ENCODE measurements around the gene ZWILCH.
A peak's percentile ranks its signal among the peaks of the same experiment; 100 is the strongest.

ZWILCH gene

DNA sequence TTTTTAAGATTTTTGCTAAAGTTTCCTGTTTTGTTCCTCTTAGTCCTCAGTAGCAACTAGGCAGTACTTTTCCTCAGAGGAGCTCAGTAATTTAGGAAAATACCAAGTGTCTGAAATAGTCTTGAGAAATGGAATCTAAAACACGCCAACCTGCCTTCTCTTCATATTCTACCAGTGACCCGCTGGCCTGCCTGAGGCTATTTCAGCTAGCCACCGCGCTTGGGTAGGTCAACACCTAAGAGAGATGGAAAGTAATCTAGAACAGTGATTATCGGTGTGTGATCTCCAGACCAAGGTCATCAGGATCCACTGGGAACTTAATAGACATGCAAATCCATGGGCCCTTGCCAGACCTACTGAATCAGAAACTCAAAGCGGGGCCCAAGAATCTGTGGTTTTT is 53.1 kb downstream of the ZWILCH start:
- no peak for DNase-seq

DNA sequence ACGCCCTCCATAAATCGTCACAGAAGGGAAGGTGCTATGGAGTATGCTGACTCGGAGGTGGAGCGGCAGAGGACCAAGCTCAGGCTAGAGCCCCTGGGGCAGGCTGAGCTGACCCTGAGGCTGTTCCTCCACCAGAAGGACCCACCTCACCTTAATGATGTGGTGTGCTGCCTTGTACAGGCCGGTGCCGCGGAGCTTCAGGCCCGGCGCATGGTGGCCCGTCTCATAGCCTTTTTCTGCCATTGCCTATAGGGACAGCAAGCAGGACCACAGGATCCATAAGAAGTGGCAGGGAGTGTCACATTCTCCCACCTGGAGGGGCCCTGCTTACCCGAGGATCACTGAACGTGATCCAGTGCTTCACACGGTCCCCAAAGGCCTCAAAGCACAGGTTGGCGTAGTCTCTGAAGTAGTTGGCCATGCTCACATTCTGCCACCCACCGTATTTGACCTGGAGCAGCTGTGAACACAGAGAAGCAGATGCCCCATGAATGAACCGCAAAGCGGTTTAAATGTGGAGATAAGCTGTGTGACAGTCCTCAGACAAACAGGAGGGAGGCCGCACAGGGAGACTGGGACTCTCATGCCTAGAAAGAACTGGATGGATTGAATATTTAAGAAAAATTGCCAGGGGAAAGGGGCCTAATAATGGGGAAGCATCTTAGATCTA is 55.9 kb downstream of the ZWILCH start:
- no peak for DNase-seq

DNA sequence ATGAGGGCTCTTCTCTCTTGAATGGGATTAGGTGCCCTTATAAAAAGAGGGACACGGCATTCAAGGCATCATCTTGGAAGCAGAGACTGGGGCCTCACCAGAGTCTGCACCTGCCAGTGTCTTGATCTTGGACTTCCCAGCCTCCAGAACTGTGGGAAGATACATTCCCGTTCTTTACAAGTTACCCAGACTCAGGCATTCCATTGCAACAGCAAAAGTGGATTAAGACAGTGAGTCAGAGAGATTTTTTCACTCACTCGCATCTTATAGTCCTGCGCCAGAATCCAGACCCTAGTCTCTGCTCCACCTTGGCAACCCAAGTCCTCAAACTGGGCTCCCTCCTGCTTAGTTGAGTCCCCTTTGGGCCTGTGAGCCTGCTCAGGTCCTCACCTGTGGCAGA is 58.0 kb downstream of the ZWILCH start:
- no peak for DNase-seq

DNA sequence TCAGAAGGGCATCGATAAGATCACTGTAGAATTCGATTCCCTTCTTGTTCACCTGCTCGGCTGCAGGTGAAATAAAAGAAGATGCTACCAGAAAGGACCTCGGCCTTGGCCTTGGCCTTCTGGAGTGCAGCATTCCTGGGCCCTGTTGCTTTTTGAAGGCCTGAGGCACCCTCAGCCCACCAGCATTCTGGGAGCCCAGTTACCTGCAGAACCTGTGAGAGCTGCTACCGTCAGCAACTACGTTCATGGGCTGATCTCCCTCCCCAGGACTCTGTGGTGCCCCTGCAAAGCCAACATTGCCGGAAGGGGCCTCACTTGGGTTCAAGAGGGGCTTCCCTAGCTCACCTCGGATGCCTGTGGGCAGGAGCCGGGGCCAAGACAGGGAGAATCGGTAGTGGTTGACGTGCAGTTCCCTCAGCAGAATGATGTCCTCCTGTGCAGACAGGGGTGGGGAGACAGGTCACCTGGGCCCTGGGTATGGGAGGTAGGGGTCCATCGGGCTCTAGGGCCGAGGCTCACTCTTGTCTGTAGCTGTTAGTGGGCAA is 58.5 kb downstream of the ZWILCH start:
- DNase-seq = no peak

DNA sequence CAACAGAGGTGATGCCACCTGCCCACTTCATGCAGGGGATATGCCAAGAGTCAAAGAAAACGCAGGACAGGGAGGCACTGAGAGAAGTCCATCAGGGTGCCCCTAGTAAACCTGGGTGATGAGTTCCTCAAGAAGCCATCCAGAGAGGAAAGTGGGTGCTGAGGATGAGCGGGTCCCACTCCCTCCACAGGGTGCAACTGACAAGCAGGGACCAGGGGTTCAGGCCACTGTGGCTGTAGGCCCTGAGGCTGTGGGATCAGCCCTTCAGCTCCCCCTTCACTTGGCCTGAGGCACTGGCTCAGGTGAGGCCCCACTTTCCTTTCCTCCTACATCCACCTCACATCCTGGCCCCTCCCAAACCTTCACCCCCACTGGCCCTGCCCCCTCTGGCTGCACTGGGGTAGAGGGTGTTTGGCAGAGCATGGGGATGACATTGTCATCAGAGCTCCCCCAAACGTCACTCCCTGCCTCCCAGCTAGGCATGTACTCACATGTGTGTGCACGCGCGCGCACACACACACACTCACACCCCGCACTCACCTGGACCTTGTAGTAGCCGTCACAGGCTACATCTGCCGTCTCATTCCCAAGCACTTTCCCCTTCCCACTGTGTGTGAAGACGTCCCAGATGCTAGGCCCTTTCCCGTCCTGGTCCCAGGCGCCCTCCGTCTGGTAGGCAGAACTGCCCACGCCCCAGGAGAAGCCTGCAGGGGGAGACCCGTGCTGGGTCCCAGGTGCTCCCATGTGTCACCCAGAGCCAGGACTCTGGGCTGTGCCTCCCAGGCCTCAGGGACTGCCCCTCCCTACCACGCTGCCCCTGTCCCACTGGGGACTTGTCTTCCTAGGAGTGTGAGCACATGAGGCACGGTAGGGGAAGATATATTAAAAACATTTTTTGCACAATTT is 59.3 kb downstream of the ZWILCH start:
- no peak for DNase-seq

DNA sequence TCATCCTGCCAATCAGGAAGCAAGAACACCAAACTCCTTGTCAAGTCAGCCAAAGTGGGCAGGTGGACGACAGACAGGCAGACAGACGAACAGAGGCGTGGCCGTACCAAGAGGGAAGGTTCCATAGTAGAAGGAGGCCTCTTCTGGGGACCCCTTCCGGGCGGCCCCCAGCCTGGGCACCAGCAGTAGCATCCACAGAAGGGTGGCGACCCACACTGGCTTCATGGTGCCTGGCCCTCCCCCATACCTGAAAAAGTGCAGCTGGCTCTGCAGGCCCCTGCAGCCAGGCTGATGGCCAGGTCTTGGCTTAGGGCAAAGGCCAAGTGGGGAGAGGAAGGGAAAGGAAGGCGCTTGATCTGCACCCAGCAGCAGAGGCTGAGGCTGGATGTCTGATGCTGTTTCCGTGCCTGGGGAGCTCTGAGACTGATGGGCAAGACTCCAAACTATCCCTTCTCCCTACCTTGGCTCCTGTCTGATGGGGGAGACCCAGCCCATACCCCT is 60.1 kb downstream of the ZWILCH start:
- no peak for DNase-seq

DNA sequence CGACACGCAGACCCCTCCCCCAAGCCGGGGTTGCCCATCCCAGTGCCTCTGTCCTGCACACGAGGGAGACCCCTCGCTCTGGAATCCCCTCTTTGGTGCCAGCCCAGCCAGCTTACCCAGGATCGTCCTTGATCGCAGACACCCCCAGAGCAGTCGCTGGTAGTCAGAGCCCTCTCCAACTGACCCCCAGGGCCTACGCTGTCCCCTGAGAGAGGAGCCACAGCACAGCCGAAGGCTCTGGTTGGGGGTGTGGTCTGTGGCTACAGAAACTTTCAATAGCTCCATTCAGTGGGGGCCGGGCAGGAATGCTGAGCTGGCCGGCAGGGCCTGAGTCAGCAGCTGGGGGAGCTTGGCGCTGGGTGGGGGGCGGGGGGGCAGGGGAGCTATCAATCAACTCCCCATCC is 60.6 kb downstream of the ZWILCH start, which contains the start of gene LCTL:
LCTL (minus strand) TSS at position 258 of the 404 bp plus-strand sequence. CDS start 633 bp downstream, outside the sequence.
- DNase-seq = no peak

DNA sequence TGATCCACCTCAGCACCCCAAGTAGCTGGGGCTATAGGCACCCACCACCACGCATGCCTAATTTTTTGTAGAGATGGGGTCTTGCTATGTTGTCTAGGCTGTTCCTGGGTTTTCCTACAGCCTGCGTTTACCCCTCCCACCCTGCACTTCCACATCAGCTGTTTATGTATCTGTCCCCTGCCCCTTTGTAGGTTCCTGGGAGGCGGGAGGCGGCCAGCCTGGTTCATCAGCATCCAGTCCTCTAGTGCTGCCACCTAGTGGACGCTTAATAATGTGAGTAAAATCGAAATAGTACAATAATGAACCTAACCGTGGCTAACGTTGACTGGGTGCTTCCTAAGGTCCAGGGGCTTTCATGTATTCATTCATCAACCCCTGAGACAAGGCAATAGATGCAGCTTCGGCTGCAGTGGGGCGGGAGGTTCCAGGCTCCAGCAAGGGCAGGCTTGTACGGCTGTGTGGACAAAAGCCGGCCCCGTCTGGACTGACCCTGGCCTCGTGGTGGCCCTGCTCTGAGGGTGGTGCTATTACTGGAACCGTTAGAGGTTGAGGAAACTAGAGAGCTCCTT is 61.9 kb downstream of the ZWILCH start:
- DNase-seq = peak in 5 of 6 experiments; percentile 3 to 67 (median 24)

DNA sequence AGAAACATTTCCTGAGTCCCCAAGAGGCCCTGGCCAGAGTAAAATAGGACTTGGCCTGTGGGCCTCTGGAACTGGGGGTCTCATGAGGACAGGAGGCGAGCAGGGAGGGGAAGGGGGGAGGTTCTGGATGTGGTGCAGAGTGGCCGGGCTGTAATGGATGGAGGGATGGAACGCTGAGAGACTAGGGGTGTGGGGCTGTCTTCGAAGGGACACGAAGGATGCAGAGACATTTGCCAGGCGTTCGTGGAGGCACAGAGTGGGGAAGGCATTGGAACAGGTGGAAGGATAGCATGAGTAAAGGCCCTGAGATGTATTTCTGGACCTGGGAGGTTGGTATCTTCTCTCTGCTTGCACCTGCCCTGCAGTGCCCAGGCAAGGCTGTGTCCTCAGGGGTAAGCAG is 62.8 kb downstream of the ZWILCH start:
- no peak for DNase-seq

DNA sequence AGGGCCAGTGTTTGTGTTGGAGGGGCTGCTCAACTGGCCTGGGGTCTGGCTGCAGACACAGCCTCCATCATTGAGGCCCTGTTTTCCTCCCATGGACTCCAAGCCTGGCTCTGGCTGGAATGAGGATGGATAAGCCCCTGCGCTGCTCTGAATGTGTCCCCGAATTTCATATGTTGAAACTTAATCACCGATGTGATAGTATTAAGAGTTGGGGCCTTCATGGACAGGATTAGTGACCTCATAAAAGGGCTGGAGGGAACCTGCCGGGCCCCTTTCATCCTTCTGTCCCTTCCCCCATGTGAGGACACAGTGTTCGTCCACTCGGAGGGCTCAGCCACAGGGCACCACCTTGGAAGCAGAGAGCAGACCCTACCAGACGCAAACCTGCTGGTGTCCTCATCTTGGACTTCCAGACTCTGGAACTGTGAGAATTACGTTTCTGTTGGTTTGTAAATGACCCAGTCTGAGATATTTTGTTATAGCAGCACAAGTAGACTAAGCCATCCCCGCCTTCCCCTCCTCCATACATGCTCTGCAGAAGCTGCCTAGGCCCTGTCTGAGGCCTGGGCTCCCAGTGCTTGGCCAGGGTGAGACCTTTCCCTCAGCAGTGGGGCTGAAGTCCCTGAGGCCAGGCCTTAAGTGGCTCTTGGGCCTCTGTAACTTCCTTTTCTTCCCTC is 64.5 kb downstream of the ZWILCH start:
- DNase-seq = no peak

DNA sequence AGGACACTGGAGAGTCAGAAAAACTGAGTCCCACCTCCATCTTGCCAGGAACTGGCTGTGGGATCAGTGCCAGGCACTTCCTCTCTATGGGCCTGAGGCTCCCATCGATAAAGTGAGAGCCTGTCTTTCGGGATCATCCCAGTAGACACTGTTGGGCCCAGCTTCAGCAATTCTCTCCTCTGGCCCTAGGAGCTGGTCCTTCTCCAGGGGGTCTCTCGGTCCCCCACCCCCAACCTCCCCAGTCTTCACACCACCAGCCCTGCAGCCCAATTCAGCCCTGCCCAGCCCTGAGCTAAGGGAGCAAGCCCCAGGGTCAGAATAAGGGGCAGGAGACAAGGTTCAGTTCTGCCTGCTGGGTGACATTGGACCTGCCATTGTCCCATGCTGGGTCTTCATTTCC is 65.2 kb downstream of the ZWILCH start:
- no peak for DNase-seq

DNA sequence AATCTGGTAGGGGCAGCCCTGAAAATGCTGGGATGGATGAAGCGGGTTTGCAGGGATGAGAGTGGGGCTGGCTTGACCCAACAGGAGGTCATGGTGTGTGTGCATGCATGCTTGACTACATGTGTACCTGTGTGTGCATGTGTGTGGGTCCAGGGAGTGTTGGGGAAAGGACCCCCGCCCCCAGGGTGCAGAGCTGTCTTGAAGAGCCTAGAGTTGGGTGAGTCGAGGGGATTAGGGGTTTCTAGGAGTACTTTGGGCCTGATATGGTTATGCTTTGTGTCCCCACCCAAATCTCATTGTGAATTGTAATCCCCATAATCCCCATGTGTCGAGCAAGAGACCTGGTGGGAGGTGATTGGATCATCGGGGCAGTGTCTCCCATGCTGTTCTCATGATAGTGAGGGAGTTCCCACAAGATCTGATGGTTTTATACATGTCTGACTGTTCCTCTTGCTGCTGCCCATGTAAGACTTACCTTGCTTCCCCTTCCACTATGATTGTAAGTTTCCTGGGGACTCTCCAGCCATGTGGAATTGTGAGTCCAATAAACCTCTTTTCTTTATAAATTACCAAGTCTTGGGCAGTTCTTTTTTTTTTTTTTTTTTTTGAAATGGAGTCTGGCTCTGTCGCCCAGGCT is 65.8 kb downstream of the ZWILCH start:
- DNase-seq = no peak

DNA sequence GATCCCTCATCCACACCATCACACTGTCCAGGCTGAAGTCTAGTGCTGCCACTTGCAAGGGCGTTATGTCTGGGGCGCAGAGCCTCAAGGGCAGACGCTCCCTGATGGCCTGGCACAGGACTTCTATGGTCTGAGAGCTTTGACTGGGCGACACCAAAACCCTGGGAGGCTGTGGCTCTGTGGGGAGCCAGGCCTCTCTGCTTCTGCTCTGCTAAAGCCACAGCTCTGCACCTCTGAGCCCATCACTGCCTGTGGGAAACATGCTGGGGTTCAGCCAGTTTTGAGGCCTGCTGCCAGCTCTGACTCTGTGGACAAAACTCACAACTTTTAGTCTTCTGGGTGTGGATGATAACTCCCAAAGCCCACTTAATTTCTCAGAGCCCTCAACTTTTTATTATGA is 67.0 kb downstream of the ZWILCH start:
- DNase-seq = no peak

DNA sequence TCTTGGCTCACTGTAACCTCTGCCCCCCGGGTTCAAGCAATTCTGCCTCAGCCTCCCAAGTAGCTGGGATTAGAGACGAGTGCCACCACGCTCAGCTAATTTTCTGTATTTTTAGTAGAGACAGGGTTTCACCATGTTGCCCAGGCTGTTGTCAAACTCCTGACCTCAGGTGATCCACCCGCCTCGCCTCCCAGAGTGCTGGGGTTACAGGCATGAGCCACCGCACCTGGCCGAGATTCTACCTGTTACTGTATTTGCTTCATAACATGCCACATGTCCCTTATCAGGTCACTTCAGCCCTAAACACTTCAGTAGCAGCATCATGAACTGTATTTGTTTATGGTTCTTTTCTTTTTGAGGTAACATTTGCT is 68.2 kb downstream of the ZWILCH start:
- no peak for DNase-seq

DNA sequence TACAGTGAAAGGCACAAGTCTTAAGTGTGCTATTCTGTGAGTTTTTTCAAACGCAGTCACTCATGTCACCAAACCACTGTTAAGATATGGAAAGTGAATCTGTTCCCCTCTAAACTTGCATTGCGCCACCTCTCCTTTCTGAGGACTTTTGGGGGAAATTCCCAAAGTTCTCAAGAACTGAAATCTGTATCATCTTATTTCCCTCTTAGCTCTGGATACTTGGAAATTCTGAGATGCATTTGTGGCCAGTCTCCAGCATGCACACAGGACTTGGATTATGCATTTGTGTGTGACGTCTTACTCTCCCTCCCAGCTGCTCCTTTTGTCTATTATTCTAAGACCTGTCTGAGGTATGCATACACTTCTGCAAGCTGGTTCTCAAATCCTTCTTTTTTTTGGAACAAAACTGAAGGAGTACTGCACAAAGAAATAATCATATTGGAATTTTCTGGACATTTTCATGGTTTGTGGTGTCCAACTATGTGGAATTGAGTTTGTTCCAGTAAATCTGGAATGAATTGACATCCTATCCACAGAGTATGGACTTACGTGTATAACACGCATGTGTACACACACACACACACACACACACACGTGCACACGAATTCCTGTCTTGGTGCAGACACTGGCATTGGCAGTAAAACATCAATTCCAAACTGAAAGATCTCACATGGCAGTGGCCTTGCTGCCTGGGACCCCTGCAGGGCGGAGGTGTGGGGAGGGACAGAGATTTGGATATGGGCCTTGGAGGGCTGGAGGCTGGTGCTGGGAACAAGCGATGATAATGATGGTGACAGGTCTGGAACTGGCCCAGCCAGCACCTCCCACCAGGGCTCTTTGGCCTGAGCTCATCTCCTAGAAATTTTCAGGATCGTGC is 68.8 kb downstream of the ZWILCH start:
- DNase-seq = no peak

DNA sequence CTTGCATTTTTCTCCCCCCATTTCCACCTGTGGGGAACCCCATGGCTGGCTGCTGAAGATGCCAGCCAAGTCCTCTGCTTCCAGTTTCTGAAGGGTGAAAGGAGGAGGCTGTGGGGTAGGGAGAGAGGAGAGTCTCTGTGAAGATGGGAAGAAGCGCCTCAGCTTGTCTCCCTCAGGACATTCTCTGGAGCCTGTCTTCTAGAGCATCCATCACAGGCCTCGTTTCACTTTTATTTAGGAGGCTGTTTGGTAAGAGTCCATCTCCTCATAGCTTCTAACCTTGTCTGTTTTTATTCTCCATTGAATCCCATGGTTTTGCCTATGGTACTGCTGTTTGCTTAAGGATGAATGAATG is 69.4 kb downstream of the ZWILCH start:
- no peak for DNase-seq

DNA sequence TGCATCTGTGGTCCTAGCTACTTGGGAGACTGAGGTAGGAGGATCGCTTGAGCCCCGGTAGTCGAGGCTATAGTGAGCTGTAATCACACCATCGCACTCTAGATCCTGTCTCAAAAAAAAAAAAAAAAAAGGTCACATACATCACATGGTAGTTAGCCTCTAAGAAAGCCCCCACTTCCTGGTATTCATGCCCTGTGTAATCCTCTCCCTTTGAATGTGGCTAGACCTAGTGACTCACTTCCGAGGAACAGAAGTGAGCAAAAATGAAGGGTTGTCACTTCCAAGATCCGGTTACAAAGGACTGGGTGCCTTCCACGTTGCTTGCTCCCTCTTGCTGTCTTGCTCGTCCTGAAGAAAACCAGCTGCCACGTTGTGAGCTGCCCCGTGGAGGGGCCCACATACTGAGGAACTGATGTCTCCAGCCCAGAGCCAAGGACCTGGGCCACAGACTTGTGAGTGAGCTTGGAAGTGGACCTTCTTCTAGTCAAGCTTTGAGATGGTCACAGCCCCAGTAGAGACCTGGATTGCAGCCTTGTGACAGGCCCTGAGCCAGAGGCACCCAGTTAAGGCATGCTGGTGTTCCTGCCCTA is 73.3 kb downstream of the ZWILCH start:
- DNase-seq = no peak

DNA sequence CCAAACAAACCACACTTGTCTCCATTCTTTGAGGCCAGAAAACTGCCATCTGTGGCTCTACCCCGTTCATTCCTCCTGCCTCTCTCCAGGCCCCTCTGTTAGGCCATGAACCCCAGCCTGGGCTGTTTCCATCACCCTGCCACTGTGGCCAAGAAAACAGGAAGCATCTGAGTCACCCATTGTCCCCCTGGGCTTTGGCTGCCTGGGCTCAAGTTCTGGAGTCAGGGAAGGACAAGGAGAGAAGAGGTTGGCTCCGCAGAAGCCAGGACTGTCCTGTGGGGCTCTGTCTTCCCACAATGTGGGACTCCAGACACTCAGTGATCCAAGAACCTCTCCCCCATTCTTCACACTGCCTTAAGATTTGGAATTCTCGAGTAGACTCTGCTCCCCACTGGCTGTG is 75.5 kb downstream of the ZWILCH start:
- no peak for DNase-seq

DNA sequence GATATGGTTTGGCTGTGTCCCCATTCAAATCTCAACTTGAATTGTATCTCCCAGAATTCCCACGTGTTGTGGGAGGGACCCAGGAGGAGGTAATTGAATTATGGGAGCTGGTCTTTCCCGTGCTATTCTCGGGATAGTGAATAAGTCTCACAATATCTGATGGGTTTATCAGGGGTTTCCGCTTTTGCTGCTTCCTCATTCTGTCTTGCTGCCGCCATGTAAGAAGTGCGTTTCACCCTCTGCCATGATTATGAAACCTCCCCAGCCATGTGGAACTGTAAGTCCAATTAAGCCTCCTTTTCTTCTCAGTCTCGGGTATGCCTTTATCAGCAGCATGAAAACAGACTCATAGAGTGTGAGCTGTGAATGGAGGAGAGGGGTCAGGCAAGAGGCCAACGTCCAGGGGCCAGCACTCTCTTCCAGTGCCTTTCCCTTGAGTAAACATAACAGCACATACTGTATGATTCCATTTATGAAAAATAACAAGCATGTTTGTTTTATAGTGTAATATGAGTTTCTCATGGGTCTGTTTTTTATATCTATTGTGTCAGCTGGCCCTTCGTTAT is 76.9 kb downstream of the ZWILCH start:
- no peak for DNase-seq

DNA sequence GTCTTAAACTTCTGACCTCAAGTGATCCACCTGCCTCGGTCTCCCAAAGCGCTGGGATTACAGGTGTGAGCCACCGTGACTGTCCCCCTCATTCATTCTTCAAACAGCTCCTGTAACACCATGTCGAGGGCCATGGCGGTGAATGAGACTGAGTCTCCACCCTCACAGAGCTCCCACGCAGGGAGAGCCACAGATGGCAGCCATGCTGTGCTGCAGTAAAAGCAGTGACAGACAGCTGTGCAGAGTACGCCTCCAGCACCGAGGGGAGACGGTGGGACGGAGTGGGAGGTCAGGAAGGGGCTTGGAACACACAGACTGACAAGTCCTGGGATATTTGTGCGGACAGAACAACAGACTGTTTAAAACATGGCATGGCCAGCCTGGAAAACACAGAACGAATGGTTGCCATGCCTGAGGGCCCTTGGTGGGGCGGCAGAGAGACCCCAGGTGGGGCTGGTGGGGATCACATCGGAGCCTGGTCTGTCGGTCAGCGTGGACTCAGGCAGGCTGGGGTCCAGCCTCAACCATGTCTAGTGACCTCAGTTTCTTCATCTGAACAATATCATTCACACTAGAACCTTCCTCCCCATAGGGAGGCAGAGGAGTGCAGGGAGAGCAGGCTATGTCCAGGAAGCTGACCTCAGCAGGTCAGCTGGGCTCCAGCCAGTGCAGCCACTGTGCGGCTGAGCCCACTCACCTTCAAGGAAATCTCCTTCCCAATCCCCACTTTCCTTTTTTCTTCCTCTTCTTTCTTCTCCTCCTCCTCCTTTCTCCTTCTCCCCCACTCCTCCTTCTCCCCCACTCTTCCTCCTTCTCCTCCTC is 81.2 kb downstream of the ZWILCH start:
- DNase-seq = no peak

All from stimulated activated naive CD4-positive, alpha-beta T cell (primary cell).